Keratinocyte (primary cell): Measurements from ENCODE around the gene SHFL. TPM values are rescaled to one million over a fixed set of nuclear protein-coding genes. Genes with fewer than 3 reads are reported as not detected.

Source experiments
- DNase-seq: peaks from one replicate; pipeline ENCODE4 v3.0.0-alpha.2; 2011; ENCODE audit warnings: low read depth, missing footprints, low spot score
- FAIRE-seq: peaks from 2 replicates; lab custom pipeline; 2011; peaks lifted over from hg19 to GRCh38; lab: Jason Lieb, UNC
- H2AFZ ChIP-seq: 2 replicates; pipeline ENCODE4 v1.6.0; 2012; ENCODE audit warnings: low read length, control low read depth, inconsistent platforms; ENCODE audit not compliant: control insufficient read depth
- H3K27ac ChIP-seq: 2 replicates; pipeline ENCODE4 v1.5.1; 2011; ENCODE audit warnings: low read length; ENCODE audit not compliant: control insufficient read depth, insufficient read depth
- H3K27me3 ChIP-seq: 3 replicates; pipeline ENCODE4 v1.6.0; 2011; ENCODE audit warnings: low read length; ENCODE audit not compliant: control insufficient read depth, insufficient read depth; ENCODE audit errors: extremely low read depth
- H3K36me3 ChIP-seq, 2 experiments: 2 replicates in 1 of 2; 3 replicates in 1 of 2; pipeline ENCODE4 v1.5.1; 2011; ENCODE audit warnings: low read length in 2 of 2, mild to moderate bottlenecking in 1 of 2; ENCODE audit not compliant: control insufficient read depth in 2 of 2, insufficient read depth in 2 of 2; ENCODE audit errors: extremely low read depth in 1 of 2
- H3K4me1 ChIP-seq: 3 replicates; pipeline ENCODE4 v1.5.1; 2011; ENCODE audit warnings: low read length; ENCODE audit not compliant: control insufficient read depth, insufficient read depth; ENCODE audit errors: extremely low read depth
- H3K4me2 ChIP-seq: 3 replicates; pipeline ENCODE4 v1.6.0; 2011; ENCODE audit warnings: low read depth, low read length; ENCODE audit not compliant: control insufficient read depth, insufficient read depth; ENCODE audit errors: extremely low read depth
- H3K4me3 ChIP-seq, 3 experiments: fragments of 200-600 bp in 1 of 3; sonication (generic) in 1 of 3; 2 replicates in 2 of 3; 3 replicates in 1 of 3; pipeline ENCODE4 v1.5.1; 2011 to 2016; ENCODE audit warnings: low read length in 3 of 3, mild to moderate bottlenecking in 3 of 3, control low read depth in 2 of 3, inconsistent platforms in 1 of 3, low read depth in 1 of 3, mixed read lengths in 1 of 3, mixed run types in 1 of 3, moderate library complexity in 1 of 3; ENCODE audit not compliant: control insufficient read depth in 2 of 3, insufficient read depth in 2 of 3; ENCODE audit errors: extremely low read depth in 1 of 3
- H3K79me2 ChIP-seq: 2 replicates; pipeline ENCODE4 v1.6.0; 2012; ENCODE audit warnings: low read length; ENCODE audit not compliant: control insufficient read depth, insufficient read depth
- H3K9ac ChIP-seq: 3 replicates; pipeline ENCODE4 v1.6.0; 2011; ENCODE audit warnings: low read length; ENCODE audit not compliant: control insufficient read depth, insufficient read depth; ENCODE audit errors: extremely low read depth
- H3K9me1 ChIP-seq: 3 replicates; pipeline ENCODE4 v1.6.0; 2011; ENCODE audit warnings: low read length; ENCODE audit not compliant: control insufficient read depth, insufficient read depth; ENCODE audit errors: extremely low read depth
- H3K9me3 ChIP-seq: 2 replicates; pipeline ENCODE4 v1.5.1; 2012; ENCODE audit warnings: low read depth, low read length; ENCODE audit not compliant: control insufficient read depth
- H4K20me1 ChIP-seq: 3 replicates; pipeline ENCODE4 v1.6.0; 2011; ENCODE audit warnings: low read length; ENCODE audit not compliant: control insufficient read depth, insufficient read depth; ENCODE audit errors: extremely low read depth
- CTCF ChIP-seq, 3 experiments: IDR thresholded peaks in 1 of 3; conservative IDR thresholded peaks in 1 of 3; optimal IDR thresholded peaks in 1 of 3; 2 replicates in 2 of 3; 3 replicates in 1 of 3; pipeline versions ENCODE3 to v1.5.1; 2011; ENCODE audit warnings: low read length in 3 of 3, mild to moderate bottlenecking in 3 of 3, moderate library complexity in 2 of 3, control low read depth in 1 of 3, inconsistent platforms in 1 of 3; ENCODE audit not compliant: insufficient read depth in 2 of 3; ENCODE audit errors: extremely low read depth in 1 of 3
- EZH2 ChIP-seq: IDR thresholded peaks from one replicate; pipeline ENCODE4 v1.6.1; 2012; ENCODE audit warnings: inconsistent platforms, mild to moderate bottlenecking, low read length, moderate library complexity
- dilution Hi-C: fragments of 300-500 bp; cut with MboI; formaldehyde crosslinking; loops from one replicate; pipeline ENCODE4 v1.7.0; 2020; ENCODE audit warnings: low sequenced_read_pairs; ENCODE audit not compliant: extremely low pct_ligation_motif_present
- polyA plus RNA-seq, 5 experiments: library from polyadenylated mRNA; depleted of rRNA in 3 of 5; stranded (reverse) in 3 of 5; stranded (forward) in 1 of 5; unstranded in 1 of 5; fragments of >200 nt; gene quantifications; 1 replicate in 1 of 5; 2 replicates in 3 of 5; 3 replicates in 1 of 5; pipeline versions ENCODE4 v1.2.1 to v1.2.3, GENCODE V29; 2011 to 2012; ENCODE audit warnings: missing spikeins in 2 of 5, low read depth in 1 of 5, low replicate concordance in 1 of 5
- small RNA-seq, 3 experiments: library from RNA; depleted of rRNA; stranded (forward); fragments of <200 nt; gene quantifications; one replicate each; pipeline ENCODE3, GENCODE V24; 2012; ENCODE audit warnings: low read depth in 3 of 3, low replicate concordance in 1 of 3; ENCODE audit not compliant: insufficient read length in 3 of 3

SHFL gene
- polyA plus RNA-seq, 1 donor (not counting 4 experiments of a cell fraction or from before 2014, with no cell fraction given): 36.4 TPM

- H3K9me1 ChIP-seq: no peaks in the 10 kb centered on the region
- H3K9ac ChIP-seq: no peak overlapping the region
- TF ChIP-seq EZH2 (no peak), CTCF (optimal IDR thresholded peaks at IDR 0.05 in 1 of 3, IDR thresholded peaks at IDR 0.05 in 1 of 3, conservative IDR thresholded peaks at IDR 0.05 in 1 of 3; ENCODE audit: extremely low read depth in 1 of 3, insufficient read depth in 2 of 3, low read length in 3 of 3) (no peak)
- dilution Hi-C loops: no loop called here
- H3K27ac ChIP-seq: no peak overlapping the region
- no peak for DNase-seq
- H2AFZ ChIP-seq: no peak overlapping the region
- H3K27me3 ChIP-seq: no peaks in the 10 kb centered on the region
- H3K36me3 ChIP-seq: peaks cover 49 to 77% of the 10 kb centered on the region in 2 experiments
- H3K4me2 ChIP-seq: no peak overlapping the region
- FAIRE-seq: no peak
- no peak overlapping the region for H3K4me3 ChIP-seq
- H4K20me1 ChIP-seq: peaks cover under 1% of the 10 kb centered on the region
- H3K79me2 ChIP-seq: no peaks in the 10 kb centered on the region
- no peaks in the 10 kb centered on the region for H3K4me1 ChIP-seq
- H3K9me3 ChIP-seq: no peaks in the 10 kb centered on the region
Measured at GRCh38 chr19:10141479-10141878, 55.4 kb downstream of the SHFL start.

- no peak overlapping the region for H3K27ac ChIP-seq
- dilution Hi-C loops: no loop called here
- no peak overlapping the region for H2AFZ ChIP-seq
- no peak for TF ChIP-seq CTCF (optimal IDR thresholded peaks at IDR 0.05 in 1 of 3, IDR thresholded peaks at IDR 0.05 in 1 of 3, conservative IDR thresholded peaks at IDR 0.05 in 1 of 3; ENCODE audit: extremely low read depth in 1 of 3, insufficient read depth in 2 of 3, low read length in 3 of 3)
- TF ChIP-seq EZH2: no peak
- H4K20me1 ChIP-seq: peaks cover 2% of the 10 kb centered on the region
- no peaks in the 10 kb centered on the region for H3K79me2 ChIP-seq
- no peaks in the 10 kb centered on the region for H3K9me1 ChIP-seq
- no peak overlapping the region for H3K4me2 ChIP-seq
- H3K4me1 ChIP-seq: no peaks in the 10 kb centered on the region
- DNase-seq (no peak), FAIRE-seq (no peak)
- H3K4me3 ChIP-seq: no peak overlapping the region
- no peak overlapping the region for H3K9ac ChIP-seq
- H3K9me3 ChIP-seq: no peaks in the 10 kb centered on the region
- H3K27me3 ChIP-seq: no peaks in the 10 kb centered on the region
- peaks cover 48 to 81% of the 10 kb centered on the region in 2 experiments for H3K36me3 ChIP-seq
Measured at GRCh38 chr19:10141973-10142372, 55.9 kb downstream of the SHFL start.

Small RNAs within 50 kb of the gene (small RNA-seq; reads per million reads assigned to genes)
- gene MIR5589 (0 reads per million in 3 experiments), gene SNORD105 (3.0 to 46.2 (median 6.8) reads per million in 3 experiments), gene SNORD105B (0.33 to 19.0 (median 8.0) reads per million in 3 experiments)

Other genes with a start within 250 kb of the SHFL start
- gene OLFM2, start 149.8 kb upstream of the SHFL start, polyA plus RNA-seq: 5.3 to 25.2 TPM (median 7.5 TPM) in 3 replicates
- 0.32 to 0.67 TPM (median 0.43 TPM) in 3 replicates for gene COL5A3, start 75.8 kb upstream of the SHFL start, polyA plus RNA-seq
- gene RDH8, start 72.8 kb upstream of the SHFL start, polyA plus RNA-seq: not detected in 3 replicates
- 0.05 to 0.13 TPM (median 0.09 TPM) in 3 replicates for gene ANGPTL6, start 16.4 kb downstream of the SHFL start, polyA plus RNA-seq
- gene PPAN, start 20.0 kb downstream of the SHFL start, polyA plus RNA-seq: 32.3 to 43.5 TPM (median 36.9 TPM) in 3 replicates
- 2.4 to 7.1 TPM (median 3.2 TPM) in 3 replicates for gene P2RY11, start 25.4 kb downstream of the SHFL start, polyA plus RNA-seq
- 106 to 207 TPM (median 124 TPM) in 3 replicates for gene EIF3G, start 33.6 kb downstream of the SHFL start, polyA plus RNA-seq
- gene DNMT1, start 108.6 kb downstream of the SHFL start, polyA plus RNA-seq: 18.1 to 52.0 TPM (median 51.7 TPM) in 3 replicates
- 1.6 to 2.6 TPM (median 2.2 TPM) in 3 replicates for gene S1PR2, start 145.0 kb downstream of the SHFL start, polyA plus RNA-seq
- gene MRPL4, start 165.9 kb downstream of the SHFL start, polyA plus RNA-seq: 29.4 to 58.1 TPM (median 43.0 TPM) in 3 replicates
- gene ICAM1, start 184.8 kb downstream of the SHFL start, polyA plus RNA-seq: 0.30 to 0.56 TPM (median 0.35 TPM) in 3 replicates
- gene ICAM4, start 200.6 kb downstream of the SHFL start, polyA plus RNA-seq: 0.18 to 0.35 TPM (median 0.25 TPM) in 3 replicates
- gene ICAM5, start 203.6 kb downstream of the SHFL start, polyA plus RNA-seq: 0.20 to 0.55 TPM (median 0.43 TPM) in 3 replicates
- 0.43 to 2.1 TPM (median 0.71 TPM) in 3 replicates for gene ZGLP1, start 223.5 kb downstream of the SHFL start, polyA plus RNA-seq
- gene FDX2, start 229.7 kb downstream of the SHFL start, polyA plus RNA-seq: 19.2 to 28.8 TPM (median 21.8 TPM) in 3 replicates
- 0.80 to 5.9 TPM (median 0.84 TPM) in 3 replicates for gene RAVER1, start 247.2 kb downstream of the SHFL start, polyA plus RNA-seq